ENCODE data around the gene CCDC63. TPM values are rescaled to one million over a fixed set of nuclear protein-coding genes. Genes with fewer than 3 reads are reported as not detected.
A peak's percentile ranks its signal among the peaks of the same experiment; 100 is the strongest.

Gene CCDC63
- total and polyA plus RNA-seq, 9 of the 15 experiments (the other 6 are each of a cell fraction or from before 2014, with no cell fraction given) = not detected

- in situ Hi-C loops (cut with MboI) = no loop called here
Measured at GRCh38 chr12:110858848-110859247, 12.1 kb downstream of the CCDC63 start.

More at GRCh38 chr12:110858848-110859247, 12.1 kb downstream of the CCDC63 start:
- H4K20me1 ChIP-seq (replicated peaks; ENCODE audit: control insufficient read depth, insufficient read depth, low read length) = no peaks in the 10 kb centered on the region
- ATAC-seq (peak; percentile 44; the same call in 1 of the 3 replicates), FAIRE-seq (no peak), DNase-seq (ENCODE audit: extremely low read depth in 1 of 4, low spot score in 3 of 4) (peak in 1 of 4 experiments; percentile 13)
- intact Hi-C loops (cut with micrococcal nuclease) = no loop called here
- WGBS (ENCODE audit: insufficient coverage, low coverage, missing lambda C conversion rate) = 6% methylated on average over 8 of the region's 8 CpGs
- no peak overlapping the region for H3K4me2 ChIP-seq (ENCODE audit: insufficient read depth, low read length)
- H3K27me3 ChIP-seq (ENCODE audit: control insufficient read depth in 2 of 2, insufficient read depth in 2 of 2, low read length in 2 of 2) = peaks cover 11 to 31% of the 10 kb centered on the region in 2 experiments
- no peak overlapping the region for H3K9ac ChIP-seq (ENCODE audit: insufficient read depth in 1 of 2, low read depth in 2 of 2, low read length in 2 of 2)
- no peaks in the 10 kb centered on the region for H3K36me3 ChIP-seq (ENCODE audit: control insufficient read depth, insufficient read depth, low read length)
- H3K9me1 ChIP-seq (ENCODE audit: control insufficient read depth, insufficient read depth, low read length) = no peaks in the 10 kb centered on the region
- no peak overlapping the region for H3K27ac ChIP-seq (ENCODE audit: extremely low read depth, low read depth, low read length)
- TF ChIP-seq POLR3G (IDR thresholded peaks at IDR 0.05; ENCODE audit: extremely low read depth, insufficient read length, insufficient replicate concordance) (no peak), ZNF263 (CRISPR knock-in tag; IDR thresholded peaks at IDR 0.05; ENCODE audit: borderline replicate concordance) (peak; percentile 87), CTCFL (IDR thresholded peaks at IDR 0.05; ENCODE audit: borderline replicate concordance, insufficient read depth, low read depth, low read length, poor library complexity, severe bottlenecking) (no peak), EHMT2 (IDR thresholded peaks at IDR 0.05) (no peak), CTCF (IDR thresholded peaks at IDR 0.05 in 2 of 3, conservative IDR thresholded peaks at IDR 0.05 in 1 of 3; ENCODE audit: insufficient read depth in 2 of 3, low read depth in 1 of 3, low read length in 3 of 3) (peak in 1 of 3 experiments; percentile 15; a peak in 1 of 6 replicates)
- ChIA-PET POLR2A (no interaction called here), CTCF (ENCODE audit: low intra/inter-chr PET ratio) (interaction anchor here (0.5 to 0.6 kb wide), 2 partner anchors 35 to 447 kb away, joined by 3 read pairs; no protein-coding TSS in a partner anchor)
- H3K9me3 ChIP-seq (replicated peaks; ENCODE audit: control insufficient read depth, insufficient read depth, low read depth, low read length) = no peaks in the 10 kb centered on the region
- no TSS peak for BruUV-seq (replicated peaks)
- H2AFZ ChIP-seq (ENCODE audit: low read depth, low read length) = no peak overlapping the region
- H3K4me1 ChIP-seq (replicated peaks in 1 of 2; ENCODE audit: control insufficient read depth in 2 of 2, insufficient read depth in 2 of 2, low read length in 2 of 2) = no peaks in the 10 kb centered on the region; a peak in 1 of 5 replicates
- H3K4me3 ChIP-seq = no peak overlapping the region
- no peaks in the 10 kb centered on the region for H3K79me2 ChIP-seq (ENCODE audit: control insufficient read depth, insufficient read depth, low read length)

Measured in K562 (cell line).